NCI-H748 treated with DMSO at 0.1 percent for 48 hours (cell line): ENCODE data around the gene SDK1.
"Not testable (repeated sequence)": the region's sequence is repeated elsewhere in the genome, so short reads cannot be mapped to it uniquely, and the experiment has no call there.

Source experiments
- DNase-seq: peaks from one replicate; lab custom pipeline; 2025; lab: John Stamatoyannopoulos, UW

Gene SDK1

GRCh38 chr7:3957472-3958108 is 656.5 kb downstream of the SDK1 start:
- no peak for DNase-seq

- no peak for DNase-seq
Observed at GRCh38 chr7:3958109-3958483, 657.0 kb downstream of the SDK1 start.

- no peak for DNase-seq
Observed at GRCh38 chr7:3959364-3959763, 658.3 kb downstream of the SDK1 start.

GRCh38 chr7:3960050-3960763 is 659.2 kb downstream of the SDK1 start:
- DNase-seq, result no peak

- DNase-seq, result no peak
Observed at GRCh38 chr7:3960942-3961341, 659.9 kb downstream of the SDK1 start.

- DNase-seq, result no peak
Observed at GRCh38 chr7:3961857-3962503, 660.9 kb downstream of the SDK1 start.

- not testable (repeated sequence) for DNase-seq
Observed at GRCh38 chr7:3963768-3964167, 662.7 kb downstream of the SDK1 start.

- DNase-seq, result no peak
Observed at GRCh38 chr7:3964980-3965606, 664.0 kb downstream of the SDK1 start.

GRCh38 chr7:3965794-3966395 is 664.8 kb downstream of the SDK1 start:
- no peak for DNase-seq

GRCh38 chr7:3968234-3968633 is 667.2 kb downstream of the SDK1 start:
- no peak for DNase-seq

GRCh38 chr7:3969286-3969685 is 668.2 kb downstream of the SDK1 start:
- DNase-seq, result no peak

GRCh38 chr7:3971323-3971722 is 670.3 kb downstream of the SDK1 start:
- no peak for DNase-seq

GRCh38 chr7:3973264-3973663 is 672.2 kb downstream of the SDK1 start:
- no peak for DNase-seq

- DNase-seq, result no peak
Observed at GRCh38 chr7:3974329-3974728, 673.3 kb downstream of the SDK1 start.

GRCh38 chr7:3975371-3975770 is 674.3 kb downstream of the SDK1 start:
- DNase-seq, result no peak

- no peak for DNase-seq
Observed at GRCh38 chr7:3977391-3977790, 676.3 kb downstream of the SDK1 start.

- DNase-seq, result no peak
Observed at GRCh38 chr7:3978839-3979238, 677.8 kb downstream of the SDK1 start.

- no peak for DNase-seq
Observed at GRCh38 chr7:3979611-3980299, 678.7 kb downstream of the SDK1 start.

- no peak for DNase-seq
Observed at GRCh38 chr7:3980300-3980643, 679.2 kb downstream of the SDK1 start.

GRCh38 chr7:3981281-3981680 is 680.2 kb downstream of the SDK1 start:
- no peak for DNase-seq

GRCh38 chr7:3984456-3984855 is 683.4 kb downstream of the SDK1 start:
- no peak for DNase-seq

GRCh38 chr7:3986927-3987326 is 685.9 kb downstream of the SDK1 start:
- DNase-seq, result no peak
